Lower lobe of right lung (tissue), 2 donors: ENCODE measurements around the gene PIGS. TPM values are rescaled to one million over a fixed set of nuclear protein-coding genes. Genes with fewer than 3 reads are reported as not detected.
"Not testable (repeated sequence)": the region's sequence is repeated elsewhere in the genome, so short reads cannot be mapped to it uniquely, and the experiment has no call there.

Experiments used
- ATAC-seq, 2 donors: fragments of 200-7000 bp; cut with Tn5 transposase; one replicate each; pipeline ENCODE4 v1.9.1; 2020 to 2022; ENCODE audit warnings: mild to moderate bottlenecking in 2 of 2, moderate library complexity in 2 of 2
- DNase-seq: peaks from one replicate; pipeline ENCODE4 v3.0.0-alpha.2; 2020
- H3K27ac ChIP-seq: fragments of 200-600 bp; one replicate; pipeline ENCODE4 v1.8.0; 2022
- H3K27me3 ChIP-seq: fragments of 200-600 bp; one replicate; pipeline ENCODE4 v1.8.0; 2022; ENCODE audit warnings: low read depth
- H3K36me3 ChIP-seq: fragments of 200-600 bp; one replicate; pipeline ENCODE4 v1.8.0; 2022; ENCODE audit warnings: mild to moderate bottlenecking
- H3K4me1 ChIP-seq: fragments of 200-600 bp; one replicate; pipeline ENCODE4 v1.8.0; 2022
- H3K4me3 ChIP-seq: fragments of 200-600 bp; one replicate; pipeline ENCODE4 v1.8.0; 2022; ENCODE audit warnings: mild to moderate bottlenecking
- H3K9me3 ChIP-seq: fragments of 200-600 bp; one replicate; pipeline ENCODE4 v1.8.0; 2022
- intact Hi-C: fragments of 100-400 bp; cut with DNase I; formaldehyde crosslinking; loops from one replicate; pipeline ENCODE4 v1.11.0; 2022
- total RNA-seq: library from RNA; stranded (reverse); fragmentation: NEBNext Ultra II Directional; extraction: Animal tissue kit (Norgen Biotek cat#: 25700); gene quantifications from one replicate; pipeline ENCODE4 v1.2.1, GENCODE V29; 2021
- TF ChIP-seq, protein P1 (sequence below): fragments of 200-600 bp; IDR thresholded peaks from one replicate; pipeline ENCODE4 v1.8.0; 2022; ENCODE audit warnings: antibody characterized with exemption, mild to moderate bottlenecking
- donor health status: DM: no; HTN: yes; CAD: no; lungs with severe emphysema.

PIGS gene
- total RNA-seq, 1 donor from 2014 or later, result 45.3 TPM

DNA sequence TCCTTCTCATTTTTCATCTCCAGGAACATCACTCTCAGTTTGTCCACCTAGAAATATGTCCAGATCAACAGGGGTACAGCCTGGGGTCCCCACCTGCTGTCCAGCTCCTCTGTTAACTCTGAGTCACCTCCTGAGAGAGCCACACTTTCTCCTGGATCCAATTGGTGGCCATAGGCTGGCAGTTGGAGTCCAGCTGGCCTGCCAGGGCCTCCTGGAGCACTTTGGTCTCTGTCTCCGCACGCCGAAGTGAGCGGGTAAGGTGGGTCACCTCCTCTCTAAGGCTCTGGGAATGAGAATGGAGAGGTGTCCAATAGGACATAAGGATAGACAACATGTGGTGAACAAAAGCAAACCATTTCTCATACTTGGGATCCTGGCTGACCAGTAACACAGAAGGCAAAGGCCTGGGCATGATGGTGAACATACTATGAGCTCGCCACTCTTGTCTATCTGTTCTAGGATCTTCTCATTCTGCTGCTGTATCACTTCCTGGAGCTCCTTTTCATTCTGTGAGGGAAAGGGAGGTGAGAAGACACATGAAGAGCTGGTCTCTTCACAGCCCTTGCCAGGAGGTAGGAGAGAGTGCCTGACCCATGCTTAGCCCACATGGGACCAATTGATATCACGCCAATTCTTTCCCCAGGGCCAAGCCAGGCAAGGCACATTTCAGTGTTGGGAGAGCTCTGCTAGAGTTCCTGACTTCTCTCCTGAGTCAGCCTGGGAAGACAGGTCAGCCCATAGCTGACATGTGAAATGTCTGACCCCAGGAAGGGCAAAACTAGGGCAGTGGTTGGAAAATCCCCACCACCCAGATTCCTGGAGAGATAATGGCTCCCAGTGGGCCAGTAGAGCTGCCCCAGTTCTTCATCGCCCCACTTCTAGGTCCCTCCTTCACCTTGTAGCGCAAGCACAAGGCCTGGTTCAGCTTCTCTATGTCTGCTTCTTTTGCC is 7.2 kb upstream of the PIGS start:
- no peak for DNase-seq
- TF ChIP-seq, protein P1, sequence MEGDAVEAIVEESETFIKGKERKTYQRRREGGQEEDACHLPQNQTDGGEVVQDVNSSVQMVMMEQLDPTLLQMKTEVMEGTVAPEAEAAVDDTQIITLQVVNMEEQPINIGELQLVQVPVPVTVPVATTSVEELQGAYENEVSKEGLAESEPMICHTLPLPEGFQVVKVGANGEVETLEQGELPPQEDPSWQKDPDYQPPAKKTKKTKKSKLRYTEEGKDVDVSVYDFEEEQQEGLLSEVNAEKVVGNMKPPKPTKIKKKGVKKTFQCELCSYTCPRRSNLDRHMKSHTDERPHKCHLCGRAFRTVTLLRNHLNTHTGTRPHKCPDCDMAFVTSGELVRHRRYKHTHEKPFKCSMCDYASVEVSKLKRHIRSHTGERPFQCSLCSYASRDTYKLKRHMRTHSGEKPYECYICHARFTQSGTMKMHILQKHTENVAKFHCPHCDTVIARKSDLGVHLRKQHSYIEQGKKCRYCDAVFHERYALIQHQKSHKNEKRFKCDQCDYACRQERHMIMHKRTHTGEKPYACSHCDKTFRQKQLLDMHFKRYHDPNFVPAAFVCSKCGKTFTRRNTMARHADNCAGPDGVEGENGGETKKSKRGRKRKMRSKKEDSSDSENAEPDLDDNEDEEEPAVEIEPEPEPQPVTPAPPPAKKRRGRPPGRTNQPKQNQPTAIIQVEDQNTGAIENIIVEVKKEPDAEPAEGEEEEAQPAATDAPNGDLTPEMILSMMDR, result no peak

GRCh38 chr17:28577466-28577824 is 6.1 kb upstream of the PIGS start:
- H3K27ac ChIP-seq, result no peak overlapping the region
- no peak for ATAC-seq
- no peak overlapping the region for H3K4me3 ChIP-seq
- TF ChIP-seq, protein P1, result no peak
- peaks cover 7% of the 10 kb centered on the region for H3K4me1 ChIP-seq
- intact Hi-C loops, result no loop called here
- no peaks in the 10 kb centered on the region for H3K27me3 ChIP-seq
- no peaks in the 10 kb centered on the region for H3K9me3 ChIP-seq
- H3K36me3 ChIP-seq, result no peaks in the 10 kb centered on the region
- DNase-seq, result no peak

More for the DNA sequence above, 7.2 kb upstream of the PIGS start:
- no peak overlapping the region for H3K4me3 ChIP-seq
- peaks cover 4% of the 10 kb centered on the region for H3K4me1 ChIP-seq
- H3K27ac ChIP-seq, result no peak overlapping the region
- intact Hi-C loops, result no loop called here
- no peak for ATAC-seq
- no peaks in the 10 kb centered on the region for H3K27me3 ChIP-seq
- no peaks in the 10 kb centered on the region for H3K36me3 ChIP-seq
- no peaks in the 10 kb centered on the region for H3K9me3 ChIP-seq

DNA sequence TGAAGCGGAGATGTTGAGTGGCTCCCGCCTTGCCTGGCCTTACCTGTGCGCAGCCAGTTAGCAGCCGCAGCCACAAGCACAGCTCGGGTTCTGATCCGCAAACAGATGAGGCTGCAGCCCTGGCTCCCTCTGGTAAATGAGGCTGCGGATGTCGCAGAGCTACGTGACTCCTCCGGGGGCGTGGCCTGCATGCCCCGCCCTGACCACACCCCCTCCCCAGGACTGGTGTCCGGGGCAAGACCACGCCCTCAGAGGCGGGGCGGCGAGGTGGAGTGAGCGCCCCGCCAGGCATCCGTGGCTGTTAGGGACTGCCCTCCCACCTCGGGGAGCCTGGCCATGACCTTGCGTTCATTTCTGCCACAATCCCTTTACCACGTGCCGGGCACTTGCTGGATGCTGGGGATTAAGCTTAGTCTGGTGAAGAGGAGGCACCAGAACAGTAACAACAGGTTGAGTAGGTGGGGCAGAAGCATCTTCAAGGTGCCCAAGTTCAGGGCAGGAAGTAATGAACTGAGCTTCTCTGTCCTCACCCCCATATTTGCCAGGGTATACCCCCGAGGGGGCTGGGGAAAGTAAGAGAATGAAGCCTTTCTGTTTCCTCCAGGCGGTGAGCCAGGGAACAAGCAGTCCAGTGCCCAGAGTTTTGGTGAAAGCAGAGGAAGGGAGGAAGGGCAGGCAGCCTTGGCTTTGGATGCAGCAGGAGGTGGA is 5.6 kb upstream of the PIGS start, which contains the start of gene ALDOC:
Gene ALDOC, minus strand, starts transcription at position 138 of the 708 bp plus-strand sequence. CDS start 1,363 bp downstream, outside the sequence.
- ATAC-seq (peak; percentile 98 to 99), DNase-seq (peak; percentile 99)
- Histone ChIP-seq H3K4me3 (peak within 1 kb of the TSS; percentile 45), H3K9me3 (no peaks in the 10 kb centered on the region), H3K27me3 (no peaks in the 10 kb centered on the region), H3K36me3 (no peaks in the 10 kb centered on the region), H3K27ac (no peak within 1 kb of the TSS), H3K4me1 (peaks cover 13% of the 10 kb centered on the region)
- TF ChIP-seq, protein P1, result no peak
- intact Hi-C loops, result no loop called here

DNA sequence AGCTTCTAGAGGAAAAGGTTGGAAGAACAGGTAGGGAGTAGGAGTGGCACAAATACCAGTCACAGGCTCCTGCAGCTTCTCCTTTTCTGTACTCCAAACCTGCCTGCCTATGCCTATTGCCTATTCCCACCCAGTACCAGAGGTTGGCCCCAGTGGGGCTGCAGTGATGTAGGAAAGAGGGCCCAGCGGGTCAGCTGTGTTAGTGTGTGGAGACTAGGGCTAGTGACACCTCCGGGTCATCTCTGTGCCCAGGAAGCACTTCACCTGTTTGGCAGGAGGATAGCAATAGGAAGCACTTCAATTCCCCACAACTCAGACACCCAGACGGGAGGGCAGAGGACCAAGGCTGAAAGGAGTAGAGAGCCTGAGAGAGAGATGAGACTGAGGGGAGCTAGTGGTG is 4.7 kb upstream of the PIGS start:
- H3K36me3 ChIP-seq, H3K4me3 ChIP-seq, H3K27me3 ChIP-seq, H3K27ac ChIP-seq, intact Hi-C loops, H3K9me3 ChIP-seq, ATAC-seq, DNase-seq: not testable (repeated sequence)
- H3K4me1 ChIP-seq, result peaks cover 15% of the 10 kb centered on the region

DNA sequence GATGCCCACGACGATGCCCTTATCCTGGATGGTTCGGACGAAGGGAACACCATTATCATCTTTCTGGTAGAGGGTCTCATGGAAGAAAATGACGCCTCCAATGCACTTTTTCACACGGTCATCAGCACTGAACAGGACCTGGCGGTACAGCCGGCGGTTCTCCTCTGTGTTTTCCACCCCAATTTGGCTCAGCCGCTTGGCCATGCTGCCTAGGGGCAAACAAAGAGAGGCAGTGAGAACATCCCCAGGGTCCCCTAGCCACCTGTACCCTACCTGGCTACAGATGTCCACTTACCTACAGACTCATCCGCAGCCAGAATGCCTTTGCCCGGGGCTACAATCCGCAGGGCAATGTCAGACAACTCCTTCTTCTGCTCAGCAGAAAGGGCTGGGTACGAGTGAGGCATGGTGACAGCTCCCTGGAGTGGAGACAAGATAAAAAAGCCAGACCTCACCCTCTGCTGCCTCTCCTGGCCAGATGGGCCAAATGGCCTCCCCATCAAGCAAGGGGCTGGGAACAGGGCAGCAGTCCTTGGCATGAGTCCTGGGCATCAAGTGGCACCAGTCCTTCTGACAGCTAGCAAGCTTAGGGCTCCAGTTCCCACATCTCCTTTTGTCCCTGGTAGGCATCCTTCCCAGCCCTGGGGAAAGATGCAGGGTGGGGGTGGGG is 3.9 kb upstream of the PIGS start:
- Histone ChIP-seq H3K9me3 (no peaks in the 10 kb centered on the region), H3K4me3 (no peak overlapping the region), H3K27me3 (no peaks in the 10 kb centered on the region), H3K4me1 (peaks cover 18% of the 10 kb centered on the region), H3K36me3 (no peaks in the 10 kb centered on the region), H3K27ac (no peak overlapping the region)
- DNase-seq (no peak), ATAC-seq (no peak)
- intact Hi-C loops, result no loop called here
- TF ChIP-seq, protein P1, result no peak
